ENCODE data around the gene PHLDA1. TPM values are rescaled to one million over a fixed set of nuclear protein-coding genes. Genes with fewer than 3 reads are reported as not detected.

Gene PHLDA1
- total RNA-seq, 1 experiment from 2014 or later: 159 TPM

DNA sequence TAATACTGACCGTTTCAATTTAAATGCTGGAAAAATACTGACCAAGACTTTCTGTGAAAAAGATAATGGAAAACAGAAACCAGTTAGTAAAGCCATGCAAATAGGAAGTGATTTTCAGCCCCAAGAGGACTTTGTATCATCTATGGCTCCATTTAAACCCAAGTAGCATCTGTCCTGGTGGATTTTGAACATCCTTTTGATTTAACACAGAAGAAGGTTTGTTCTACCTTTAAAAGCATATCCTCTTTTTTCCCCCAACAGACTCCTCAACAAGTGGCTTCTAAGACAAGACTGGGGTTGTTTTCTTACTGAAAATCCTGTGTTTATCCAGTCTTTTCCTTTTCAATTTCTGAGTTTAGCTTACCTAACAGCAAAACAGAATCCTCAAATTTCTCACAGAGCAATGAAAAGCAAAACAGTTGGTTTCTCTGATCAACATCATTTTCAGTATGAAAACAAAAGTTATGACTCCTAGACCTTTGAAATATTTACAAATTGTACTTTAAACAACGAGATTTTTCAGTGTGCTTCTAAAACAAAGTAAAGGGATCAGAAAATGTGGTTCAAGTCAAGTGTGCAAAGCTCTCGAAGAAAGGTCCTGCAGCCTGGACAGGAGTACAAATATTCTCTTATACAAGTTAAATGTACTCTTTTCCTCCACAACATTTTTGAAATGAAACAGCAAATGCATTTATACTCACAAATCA, 2.9 kb downstream of the PHLDA1 start:
- DNase-seq (ENCODE audit: low read depth, low spot score) (no peak), ATAC-seq (no peak)
- ChIA-PET CTCF (no interaction called here), POLR2A (interaction anchor here (0.7 kb wide), 2 partner anchors 44 to 47 kb away, joined by 3 to 5 read pairs; no protein-coding TSS in a partner anchor)
- Histone ChIP-seq H3K27me3 (ENCODE audit: control insufficient read depth, insufficient read depth, low read length) (no peaks in the 10 kb centered on the region), H3K4me3 (ENCODE audit: low read depth in 2 of 2, low read length in 2 of 2) (peak overlapping the region; percentile 79 to 93), H3K27ac (ENCODE audit: low read length) (peak overlapping the region; percentile 100), H3K36me3 (ENCODE audit: control insufficient read depth, insufficient read depth, low read length) (peaks cover 26% of the 10 kb centered on the region), H3K9me3 (ENCODE audit: control insufficient read depth, insufficient read depth, low read depth, low read length) (no peaks in the 10 kb centered on the region), H3K4me1 (ENCODE audit: control insufficient read depth, insufficient read depth, low read length) (peaks cover 36% of the 10 kb centered on the region)
- intact Hi-C loops (cut with micrococcal nuclease; ENCODE audit: unreplicated experiment): loop anchor here (5.0 to 10.0 kb wide), 3 partner anchors 114 to 516 kb away; partner anchors contain the start of gene KRR1
- in situ Hi-C loops (cut with HindIII; ENCODE audit: low pct_unique_long_range_greater_than_20kb, low sequenced_read_pairs): no loop called here
- peak; percentile 81 for TF ChIP-seq POLR2AphosphoS5 (IDR thresholded peaks at IDR 0.05; ENCODE audit: low read depth, low read length)
- TF ChIP-seq, protein P1, sequence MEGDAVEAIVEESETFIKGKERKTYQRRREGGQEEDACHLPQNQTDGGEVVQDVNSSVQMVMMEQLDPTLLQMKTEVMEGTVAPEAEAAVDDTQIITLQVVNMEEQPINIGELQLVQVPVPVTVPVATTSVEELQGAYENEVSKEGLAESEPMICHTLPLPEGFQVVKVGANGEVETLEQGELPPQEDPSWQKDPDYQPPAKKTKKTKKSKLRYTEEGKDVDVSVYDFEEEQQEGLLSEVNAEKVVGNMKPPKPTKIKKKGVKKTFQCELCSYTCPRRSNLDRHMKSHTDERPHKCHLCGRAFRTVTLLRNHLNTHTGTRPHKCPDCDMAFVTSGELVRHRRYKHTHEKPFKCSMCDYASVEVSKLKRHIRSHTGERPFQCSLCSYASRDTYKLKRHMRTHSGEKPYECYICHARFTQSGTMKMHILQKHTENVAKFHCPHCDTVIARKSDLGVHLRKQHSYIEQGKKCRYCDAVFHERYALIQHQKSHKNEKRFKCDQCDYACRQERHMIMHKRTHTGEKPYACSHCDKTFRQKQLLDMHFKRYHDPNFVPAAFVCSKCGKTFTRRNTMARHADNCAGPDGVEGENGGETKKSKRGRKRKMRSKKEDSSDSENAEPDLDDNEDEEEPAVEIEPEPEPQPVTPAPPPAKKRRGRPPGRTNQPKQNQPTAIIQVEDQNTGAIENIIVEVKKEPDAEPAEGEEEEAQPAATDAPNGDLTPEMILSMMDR (IDR thresholded peaks at IDR 0.05): no peak
- TF ChIP-seq SIN3A (IDR thresholded peaks at IDR 0.05; ENCODE audit: borderline replicate concordance, insufficient read depth, low read depth, low read length): 0 out of 2 replicates have a peak, but pooled peaks have one; percentile 43
- TF ChIP-seq TCF7L2 (IDR thresholded peaks at IDR 0.05; ENCODE audit: low read depth, low read length): 0 out of 2 replicates have a peak, but pooled peaks have one; percentile 28
- TF ChIP-seq, protein P2, sequence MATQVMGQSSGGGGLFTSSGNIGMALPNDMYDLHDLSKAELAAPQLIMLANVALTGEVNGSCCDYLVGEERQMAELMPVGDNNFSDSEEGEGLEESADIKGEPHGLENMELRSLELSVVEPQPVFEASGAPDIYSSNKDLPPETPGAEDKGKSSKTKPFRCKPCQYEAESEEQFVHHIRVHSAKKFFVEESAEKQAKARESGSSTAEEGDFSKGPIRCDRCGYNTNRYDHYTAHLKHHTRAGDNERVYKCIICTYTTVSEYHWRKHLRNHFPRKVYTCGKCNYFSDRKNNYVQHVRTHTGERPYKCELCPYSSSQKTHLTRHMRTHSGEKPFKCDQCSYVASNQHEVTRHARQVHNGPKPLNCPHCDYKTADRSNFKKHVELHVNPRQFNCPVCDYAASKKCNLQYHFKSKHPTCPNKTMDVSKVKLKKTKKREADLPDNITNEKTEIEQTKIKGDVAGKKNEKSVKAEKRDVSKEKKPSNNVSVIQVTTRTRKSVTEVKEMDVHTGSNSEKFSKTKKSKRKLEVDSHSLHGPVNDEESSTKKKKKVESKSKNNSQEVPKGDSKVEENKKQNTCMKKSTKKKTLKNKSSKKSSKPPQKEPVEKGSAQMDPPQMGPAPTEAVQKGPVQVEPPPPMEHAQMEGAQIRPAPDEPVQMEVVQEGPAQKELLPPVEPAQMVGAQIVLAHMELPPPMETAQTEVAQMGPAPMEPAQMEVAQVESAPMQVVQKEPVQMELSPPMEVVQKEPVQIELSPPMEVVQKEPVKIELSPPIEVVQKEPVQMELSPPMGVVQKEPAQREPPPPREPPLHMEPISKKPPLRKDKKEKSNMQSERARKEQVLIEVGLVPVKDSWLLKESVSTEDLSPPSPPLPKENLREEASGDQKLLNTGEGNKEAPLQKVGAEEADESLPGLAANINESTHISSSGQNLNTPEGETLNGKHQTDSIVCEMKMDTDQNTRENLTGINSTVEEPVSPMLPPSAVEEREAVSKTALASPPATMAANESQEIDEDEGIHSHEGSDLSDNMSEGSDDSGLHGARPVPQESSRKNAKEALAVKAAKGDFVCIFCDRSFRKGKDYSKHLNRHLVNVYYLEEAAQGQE (IDR thresholded peaks at IDR 0.05; ENCODE audit: insufficient read depth in 1 of 2, low read depth in 2 of 2, low read length in 1 of 2): no peak
- BruUV-seq (replicated peaks): TSS peak; percentile 63

DNA sequence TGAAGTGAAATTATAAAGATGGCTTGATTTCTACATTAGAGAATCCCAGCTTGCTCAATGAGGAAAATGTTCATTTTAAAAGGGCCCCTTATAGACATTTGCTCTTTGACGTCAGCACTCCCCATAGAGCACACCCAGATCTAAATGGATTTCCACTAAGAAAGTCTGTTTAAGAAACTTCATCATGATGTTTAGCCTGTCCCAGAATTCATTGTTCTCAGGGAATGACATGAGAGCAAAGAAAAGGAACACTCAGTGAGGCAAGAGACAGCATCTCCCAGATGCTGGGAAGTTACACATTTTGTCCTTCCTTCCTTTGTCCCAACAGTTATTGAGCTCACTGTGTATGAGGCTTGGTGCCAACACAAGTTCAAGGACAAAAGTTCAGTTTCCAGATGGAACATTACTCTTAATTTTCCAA, 4.9 kb downstream of the PHLDA1 start:
- Histone ChIP-seq H3K27me3 (ENCODE audit: control insufficient read depth, insufficient read depth, low read length) (no peaks in the 10 kb centered on the region), H3K4me1 (ENCODE audit: control insufficient read depth, insufficient read depth, low read length) (peaks cover 51% of the 10 kb centered on the region), H3K9me3 (ENCODE audit: control insufficient read depth, insufficient read depth, low read depth, low read length) (no peaks in the 10 kb centered on the region), H3K27ac (ENCODE audit: low read length) (peak overlapping the region; percentile 100), H3K4me3 (ENCODE audit: low read depth in 2 of 2, low read length in 2 of 2) (peak overlapping the region; percentile 79 to 93), H3K36me3 (ENCODE audit: control insufficient read depth, insufficient read depth, low read length) (peaks cover 26% of the 10 kb centered on the region)
- DNase-seq (ENCODE audit: low read depth, low spot score): no peak
- no TSS peak for BruUV-seq (replicated peaks)
- ChIA-PET POLR2A (interaction anchor here (0.6 to 1.3 kb wide), 6 partner anchors 14 to 533 kb away, joined by 3 to 5 read pairs (median 3); partner anchors contain the start of gene OSBPL8), CTCF (no interaction called here)
- intact Hi-C loops (cut with micrococcal nuclease; ENCODE audit: unreplicated experiment): loop anchor here (5.0 to 10.0 kb wide), 3 partner anchors 112 to 514 kb away; partner anchors contain the start of gene KRR1
- in situ Hi-C loops (cut with HindIII; ENCODE audit: low pct_unique_long_range_greater_than_20kb, low sequenced_read_pairs): no loop called here
- TF ChIP-seq SIN3A (IDR thresholded peaks at IDR 0.05; ENCODE audit: borderline replicate concordance, insufficient read depth, low read depth, low read length) (0 out of 2 replicates have a peak, but pooled peaks have one; percentile 60), POLR2AphosphoS5 (IDR thresholded peaks at IDR 0.05; ENCODE audit: low read depth, low read length) (peak; percentile 97)
- TF ChIP-seq, protein P2 (IDR thresholded peaks at IDR 0.05; ENCODE audit: insufficient read depth in 1 of 2, low read depth in 2 of 2, low read length in 1 of 2): peak in 1 of 2 experiments; percentile 19; a peak in 1 of 4 replicates
- TF ChIP-seq, protein P1 (IDR thresholded peaks at IDR 0.05): no peak
- ATAC-seq: no peak

All from Panc1 (cell line).